Measurements from ENCODE around the gene MRPS11. TPM values are rescaled to one million over a fixed set of nuclear protein-coding genes. Genes with fewer than 3 reads are reported as not detected.
"Not testable (repeated sequence)": the region's sequence is repeated elsewhere in the genome, so short reads cannot be mapped to it uniquely, and the experiment has no call there.

MRPS11 gene
- total RNA-seq, 1 donor = 17.7 TPM

DNA sequence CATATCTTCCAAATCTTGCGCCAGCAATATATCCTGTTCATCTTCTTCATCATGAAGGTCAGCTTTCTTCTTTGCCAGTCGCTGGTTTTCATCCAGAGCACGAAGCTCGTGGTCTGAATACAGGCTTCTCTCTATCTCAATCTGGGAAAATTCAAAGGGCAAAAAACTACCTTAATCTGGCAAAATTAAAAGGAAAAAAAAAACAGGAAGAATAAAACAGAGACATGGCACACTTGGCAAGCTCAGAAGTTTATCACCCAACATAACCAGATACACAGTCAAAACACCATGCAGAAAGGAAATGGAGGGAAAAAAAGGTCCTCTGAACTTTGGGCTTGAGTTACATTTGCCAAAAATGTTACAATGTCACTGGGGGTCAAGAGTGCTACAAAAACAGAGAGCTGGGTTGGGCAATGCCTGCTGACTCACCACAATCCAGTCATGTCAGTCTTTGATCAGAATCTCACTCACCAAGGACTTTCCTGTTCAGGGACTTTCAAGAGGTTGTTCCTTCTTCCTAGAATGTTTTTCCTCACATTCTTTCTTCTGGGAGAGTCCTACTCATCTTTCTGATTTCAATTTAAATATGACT is 1.8 kb upstream of the MRPS11 start:
- peak overlapping the region; percentile 24 for H3K27ac ChIP-seq (ENCODE audit: low read depth, low read length)
- peaks cover 36% of the 10 kb centered on the region for H3K36me3 ChIP-seq (ENCODE audit: insufficient read depth, low read length)
- no peaks in the 10 kb centered on the region for H3K9me3 ChIP-seq (ENCODE audit: low read depth, low read length)

DNA sequence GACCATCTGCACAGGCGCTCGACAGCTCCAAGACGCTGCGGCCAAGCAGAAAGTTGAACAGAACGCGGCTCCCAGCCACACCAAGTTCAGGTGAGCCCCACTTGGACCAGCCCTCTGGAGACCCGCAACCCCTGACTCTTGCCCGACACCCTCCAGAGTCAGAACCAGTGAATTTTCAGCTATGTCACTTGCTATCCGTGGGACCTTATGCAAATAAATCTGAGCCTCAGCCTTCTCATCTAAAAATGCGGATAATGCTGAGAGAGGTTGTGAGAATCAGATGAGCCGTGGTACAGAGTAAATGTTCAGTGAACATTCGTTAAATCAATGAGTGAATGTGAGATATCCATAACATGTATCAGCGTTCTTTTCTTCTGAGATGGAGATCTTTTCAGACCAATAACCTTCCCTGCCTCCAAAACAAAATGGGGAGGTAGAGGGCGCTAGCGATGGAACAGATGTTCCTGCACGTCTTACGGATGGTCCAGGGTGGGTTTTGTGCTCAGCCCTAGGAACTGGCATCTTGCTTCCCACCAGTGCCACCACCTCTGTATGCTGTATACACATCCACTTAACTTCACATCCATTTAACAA is 524 bp downstream of the MRPS11 start:
- no peaks in the 10 kb centered on the region for H4K20me1 ChIP-seq (ENCODE audit: insufficient read depth, low read length)
- peak overlapping the region; percentile 87 for H3K4me3 ChIP-seq (ENCODE audit: insufficient read depth, low read length)
- H3K4me2 ChIP-seq (ENCODE audit: insufficient read depth, low read length) = peak overlapping the region; percentile 86
- H3K79me2 ChIP-seq (ENCODE audit: insufficient read depth, low read length) = peaks cover 40% of the 10 kb centered on the region
- no peaks in the 10 kb centered on the region for H3K27me3 ChIP-seq (ENCODE audit: insufficient read depth, low read length)
- TF ChIP-seq, protein P1, sequence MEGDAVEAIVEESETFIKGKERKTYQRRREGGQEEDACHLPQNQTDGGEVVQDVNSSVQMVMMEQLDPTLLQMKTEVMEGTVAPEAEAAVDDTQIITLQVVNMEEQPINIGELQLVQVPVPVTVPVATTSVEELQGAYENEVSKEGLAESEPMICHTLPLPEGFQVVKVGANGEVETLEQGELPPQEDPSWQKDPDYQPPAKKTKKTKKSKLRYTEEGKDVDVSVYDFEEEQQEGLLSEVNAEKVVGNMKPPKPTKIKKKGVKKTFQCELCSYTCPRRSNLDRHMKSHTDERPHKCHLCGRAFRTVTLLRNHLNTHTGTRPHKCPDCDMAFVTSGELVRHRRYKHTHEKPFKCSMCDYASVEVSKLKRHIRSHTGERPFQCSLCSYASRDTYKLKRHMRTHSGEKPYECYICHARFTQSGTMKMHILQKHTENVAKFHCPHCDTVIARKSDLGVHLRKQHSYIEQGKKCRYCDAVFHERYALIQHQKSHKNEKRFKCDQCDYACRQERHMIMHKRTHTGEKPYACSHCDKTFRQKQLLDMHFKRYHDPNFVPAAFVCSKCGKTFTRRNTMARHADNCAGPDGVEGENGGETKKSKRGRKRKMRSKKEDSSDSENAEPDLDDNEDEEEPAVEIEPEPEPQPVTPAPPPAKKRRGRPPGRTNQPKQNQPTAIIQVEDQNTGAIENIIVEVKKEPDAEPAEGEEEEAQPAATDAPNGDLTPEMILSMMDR (IDR thresholded peaks at IDR 0.05; ENCODE audit: extremely low read depth, low read depth, low read length) = peak; percentile 55
- H3K36me3 ChIP-seq (ENCODE audit: insufficient read depth, low read length) = peaks cover 37% of the 10 kb centered on the region
- no peaks in the 10 kb centered on the region for H3K9me3 ChIP-seq (ENCODE audit: low read depth, low read length)
- peak overlapping the region; percentile 98 for H3K27ac ChIP-seq (ENCODE audit: low read depth, low read length)
- peak overlapping the region; percentile 92 for H2AFZ ChIP-seq (ENCODE audit: low read length)
- H3K4me1 ChIP-seq (ENCODE audit: insufficient read depth, low read length) = peaks cover 24% of the 10 kb centered on the region
- no peak for DNase-seq (ENCODE audit: insufficient read length, low spot score, missing footprints)

More for the DNA sequence above, 1.8 kb upstream of the MRPS11 start:
- no peak overlapping the region for H2AFZ ChIP-seq (ENCODE audit: low read length)
- DNase-seq (ENCODE audit: insufficient read length, low spot score, missing footprints) = no peak
- H3K27me3 ChIP-seq (ENCODE audit: insufficient read depth, low read length) = no peaks in the 10 kb centered on the region
- peak overlapping the region; percentile 87 for H3K4me3 ChIP-seq (ENCODE audit: insufficient read depth, low read length)
- peaks cover 37% of the 10 kb centered on the region for H3K79me2 ChIP-seq (ENCODE audit: insufficient read depth, low read length)
- H3K4me2 ChIP-seq (ENCODE audit: insufficient read depth, low read length) = peak overlapping the region; percentile 86
- H4K20me1 ChIP-seq (ENCODE audit: insufficient read depth, low read length) = no peaks in the 10 kb centered on the region
- peaks cover 24% of the 10 kb centered on the region for H3K4me1 ChIP-seq (ENCODE audit: insufficient read depth, low read length)
- TF ChIP-seq, protein P1 (IDR thresholded peaks at IDR 0.05; ENCODE audit: extremely low read depth, low read depth, low read length) = no peak

DNA sequence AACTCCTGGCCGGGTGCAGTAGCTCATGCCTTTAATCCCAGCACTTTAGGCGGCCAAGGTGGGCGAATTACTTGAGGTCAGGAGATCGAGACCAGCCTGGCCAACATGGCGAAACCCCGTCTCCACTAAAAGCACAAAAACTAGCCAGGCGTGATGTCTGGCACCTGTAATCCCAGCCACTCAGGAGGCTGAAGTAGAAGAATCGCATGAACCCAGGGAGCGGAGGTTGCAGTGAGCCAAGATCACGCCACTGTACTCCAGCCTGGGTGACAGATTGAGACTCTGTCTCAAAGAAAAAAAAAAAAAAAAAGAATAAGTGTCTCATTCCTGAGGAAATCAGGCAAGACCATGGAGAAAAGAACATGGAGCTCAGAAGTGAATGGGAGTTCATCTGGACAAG is 1.2 kb downstream of the MRPS11 start:
- not testable (repeated sequence) for DNase-seq (ENCODE audit: insufficient read length, low spot score, missing footprints); H3K9me3 ChIP-seq (ENCODE audit: low read depth, low read length); H3K27me3 ChIP-seq (ENCODE audit: insufficient read depth, low read length); H2AFZ ChIP-seq (ENCODE audit: low read length); H4K20me1 ChIP-seq (ENCODE audit: insufficient read depth, low read length); H3K27ac ChIP-seq (ENCODE audit: low read depth, low read length)
- H3K36me3 ChIP-seq (ENCODE audit: insufficient read depth, low read length) = peaks cover 39% of the 10 kb centered on the region
- H3K4me1 ChIP-seq (ENCODE audit: insufficient read depth, low read length) = peaks cover 24% of the 10 kb centered on the region
- H3K79me2 ChIP-seq (ENCODE audit: insufficient read depth, low read length) = peaks cover 40% of the 10 kb centered on the region
- peak overlapping the region; percentile 86 for H3K4me2 ChIP-seq (ENCODE audit: insufficient read depth, low read length)
- peak overlapping the region; percentile 87 for H3K4me3 ChIP-seq (ENCODE audit: insufficient read depth, low read length)

DNA sequence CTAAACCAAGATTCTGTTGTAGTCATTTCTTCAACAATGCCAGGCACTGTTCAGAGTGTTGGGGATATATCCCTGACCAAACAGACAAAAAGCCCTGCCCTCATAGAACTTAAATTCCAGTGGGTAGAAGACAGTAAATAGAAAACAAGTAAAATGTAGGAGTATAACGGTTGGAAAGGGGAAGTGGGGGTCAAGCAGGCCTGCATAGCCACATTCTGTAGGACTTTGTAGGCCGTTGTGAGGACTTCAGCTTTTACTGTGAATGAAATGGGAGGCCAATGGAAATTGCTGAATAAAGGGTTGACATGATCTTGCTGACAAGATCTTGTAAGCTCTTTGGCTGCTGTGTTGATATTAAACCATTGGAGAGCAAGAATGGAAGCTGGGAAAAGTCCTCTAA is 1.8 kb downstream of the MRPS11 start:
- H3K4me3 ChIP-seq (ENCODE audit: insufficient read depth, low read length) = no peak overlapping the region
- TF ChIP-seq, protein P1 (IDR thresholded peaks at IDR 0.05; ENCODE audit: extremely low read depth, low read depth, low read length) = no peak
- H3K4me1 ChIP-seq (ENCODE audit: insufficient read depth, low read length) = peaks cover 24% of the 10 kb centered on the region
- no peaks in the 10 kb centered on the region for H3K9me3 ChIP-seq (ENCODE audit: low read depth, low read length)
- H3K79me2 ChIP-seq (ENCODE audit: insufficient read depth, low read length) = peaks cover 40% of the 10 kb centered on the region
- H3K27ac ChIP-seq (ENCODE audit: low read depth, low read length) = no peak overlapping the region
- no peaks in the 10 kb centered on the region for H4K20me1 ChIP-seq (ENCODE audit: insufficient read depth, low read length)
- no peaks in the 10 kb centered on the region for H3K27me3 ChIP-seq (ENCODE audit: insufficient read depth, low read length)
- no peak for DNase-seq (ENCODE audit: insufficient read length, low spot score, missing footprints)
- peaks cover 34% of the 10 kb centered on the region for H3K36me3 ChIP-seq (ENCODE audit: insufficient read depth, low read length)
- H3K4me2 ChIP-seq (ENCODE audit: insufficient read depth, low read length) = no peak overlapping the region
- H2AFZ ChIP-seq (ENCODE audit: low read length) = no peak overlapping the region

Measured in osteoblast (primary cell).